HS-27A (cell line): Measurements from ENCODE around the gene HERC3.
A peak's percentile ranks its signal among the peaks of the same experiment; 100 is the strongest.

Experiments used
- DNase-seq: peaks from one replicate; pipeline ENCODE4 v3.0.0-alpha.2; 2012; ENCODE audit warnings: low read depth, missing footprints

HERC3 gene

DNA sequence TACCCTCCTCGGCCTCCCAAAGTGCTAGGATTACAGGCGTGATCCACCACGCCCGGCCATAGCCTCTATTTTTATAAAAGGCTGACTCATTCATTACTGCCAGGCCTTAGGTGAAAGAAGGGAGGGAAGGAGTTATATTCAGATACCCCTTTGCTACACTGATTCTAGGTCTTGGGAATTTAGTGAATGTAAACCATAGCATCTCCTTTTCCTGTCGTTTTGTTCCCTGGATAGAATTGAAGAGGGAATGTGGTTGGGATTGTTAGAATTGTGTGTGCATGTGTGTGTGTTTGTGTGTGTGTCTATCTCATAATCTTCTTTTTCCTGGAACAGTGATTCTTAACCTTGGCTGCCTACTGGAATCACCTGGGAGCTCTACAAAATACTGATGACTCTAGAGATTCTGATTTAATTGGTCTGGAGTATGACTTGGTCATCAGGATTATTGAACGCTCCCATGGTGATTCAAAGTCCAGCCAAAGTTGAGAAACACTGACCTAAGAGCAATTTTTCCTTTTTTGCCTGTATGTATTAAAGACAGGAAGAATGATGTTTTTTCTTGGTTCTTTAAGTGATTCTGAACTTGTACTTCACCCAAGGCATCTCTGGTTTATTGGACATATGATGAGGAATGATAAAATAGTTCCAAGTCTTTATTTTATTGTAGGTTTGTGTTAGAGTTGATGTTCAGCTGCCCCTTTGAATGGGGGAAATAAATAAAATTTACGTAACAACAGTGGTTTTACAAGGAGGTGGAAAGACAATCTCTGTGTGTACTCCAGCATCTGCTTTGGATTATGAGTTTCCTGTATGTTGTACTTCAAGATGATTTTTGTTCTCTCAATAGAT, 68.4 kb downstream of the HERC3 start:
- DNase-seq, result no peak

DNA sequence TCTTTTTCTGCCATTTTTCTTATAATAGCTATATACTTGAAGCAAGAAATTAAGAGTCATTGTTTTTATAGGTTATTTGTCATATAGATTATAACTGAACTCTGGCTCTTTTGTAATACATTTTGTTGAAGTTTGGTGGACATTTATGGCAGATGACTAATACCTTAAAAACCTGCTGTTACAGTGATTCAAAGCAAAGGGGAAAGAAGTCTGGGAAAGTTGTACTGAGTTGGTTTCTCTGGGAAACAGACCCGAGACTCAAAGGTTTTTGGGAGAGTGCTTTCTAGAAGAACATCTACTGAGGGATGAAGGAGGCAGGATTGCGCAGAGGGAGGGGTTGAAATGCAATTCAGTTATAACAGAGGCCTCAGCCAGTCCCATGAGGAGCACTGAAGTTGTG, 69.5 kb downstream of the HERC3 start:
- peak; percentile 40 for DNase-seq

DNA sequence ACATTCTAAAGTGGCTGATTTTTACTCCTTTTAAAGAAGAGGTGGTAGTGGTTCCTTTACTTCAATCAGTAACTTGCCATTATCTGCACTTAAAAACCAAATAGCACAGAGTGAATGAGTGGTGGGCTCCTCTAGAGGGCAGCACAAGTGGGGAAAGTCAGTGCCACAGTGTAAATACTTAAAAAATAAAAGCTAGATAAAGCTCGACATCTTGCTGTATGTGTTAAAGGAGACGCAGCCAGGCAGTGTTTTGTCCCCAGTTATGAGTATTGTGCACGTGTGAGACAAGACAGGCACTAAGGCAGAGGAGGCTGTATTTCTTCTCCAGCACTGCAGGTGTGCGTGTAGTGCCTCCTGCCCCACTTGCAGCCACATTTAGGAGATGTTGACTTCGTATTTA, 80.7 kb downstream of the HERC3 start:
- no peak for DNase-seq

DNA sequence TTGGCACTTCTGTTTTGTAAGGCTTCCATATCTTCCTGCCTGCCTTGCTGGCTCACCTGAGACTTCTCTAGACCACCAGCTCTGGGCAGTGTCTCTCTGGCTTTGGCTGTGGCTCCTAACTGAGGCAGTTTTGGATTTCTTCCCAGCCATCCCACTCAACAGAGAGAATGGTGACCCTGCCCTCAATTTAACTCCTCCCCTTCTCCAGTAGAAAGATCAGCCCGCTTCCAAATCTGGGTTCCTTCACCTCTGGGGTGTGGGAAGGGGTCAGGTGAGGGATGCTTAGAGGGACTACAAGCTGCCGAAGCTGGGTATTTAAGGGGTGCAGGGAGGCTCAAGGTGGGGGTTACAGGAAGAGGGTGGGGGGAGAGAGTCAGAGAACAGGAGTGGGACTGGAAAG, 81.6 kb downstream of the HERC3 start:
- DNase-seq, result no peak

- no peak for DNase-seq
These were observed 82.3 kb downstream of the HERC3 start for GRCh38 chr4:88674565-88674964.

GRCh38 chr4:88674979-88675378, 82.7 kb downstream of the HERC3 start:
- no peak for DNase-seq

DNA sequence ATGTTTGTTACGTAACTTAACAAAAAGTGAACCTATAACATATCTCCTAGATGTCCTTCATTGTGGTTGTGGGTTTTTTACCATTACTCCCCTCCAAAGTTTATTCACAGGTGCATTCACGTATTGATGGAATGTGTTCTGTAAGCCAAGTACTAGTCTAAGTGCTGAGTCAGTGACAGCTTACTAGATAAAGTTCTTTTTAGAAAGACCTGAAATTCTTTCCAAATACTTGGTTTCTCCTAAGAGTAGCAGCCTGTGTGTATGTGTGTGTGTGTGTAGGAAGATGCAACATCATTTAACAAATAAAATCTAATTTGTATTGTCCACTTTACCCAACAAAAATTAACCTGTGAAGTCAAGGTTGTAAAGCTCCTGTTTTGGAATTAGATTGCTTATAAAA, 83.3 kb downstream of the HERC3 start:
- no peak for DNase-seq

- no peak for DNase-seq
These were observed 88.9 kb downstream of the HERC3 start for GRCh38 chr4:88681209-88681608.

DNA sequence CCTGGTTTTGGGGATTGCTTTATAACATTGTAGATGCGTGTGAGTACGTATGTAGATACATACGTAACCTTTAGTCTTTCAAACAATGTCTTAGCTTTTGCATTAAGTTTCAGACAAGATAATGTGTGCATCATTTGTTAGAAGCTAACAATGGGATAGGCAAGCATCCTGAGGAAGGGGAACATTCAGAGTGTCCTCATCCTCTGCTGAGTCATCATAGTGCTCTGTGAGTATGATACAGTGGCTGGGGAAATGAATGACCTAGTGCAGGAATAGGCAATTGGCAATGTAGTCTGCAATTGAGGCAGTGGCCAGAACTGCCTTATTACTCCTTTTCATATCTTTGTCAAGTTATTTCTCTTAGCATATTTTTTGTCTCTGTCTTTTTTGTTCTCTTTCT, 98.1 kb downstream of the HERC3 start:
- DNase-seq, result no peak

GRCh38 chr4:88693792-88694191, 101.5 kb downstream of the HERC3 start:
- DNase-seq, result no peak

GRCh38 chr4:88696630-88697029, 104.3 kb downstream of the HERC3 start:
- DNase-seq, result no peak

- no peak for DNase-seq
These were observed 104.9 kb downstream of the HERC3 start for GRCh38 chr4:88697141-88697540.

- no peak for DNase-seq
These were observed 105.5 kb downstream of the HERC3 start, which contains the start of gene NAP1L5 for GRCh38 chr4:88697588-88698329. NAP1L5 (minus strand) TSS chr4:88697829; CDS start chr4:88697754, 75 bp downstream.

DNA sequence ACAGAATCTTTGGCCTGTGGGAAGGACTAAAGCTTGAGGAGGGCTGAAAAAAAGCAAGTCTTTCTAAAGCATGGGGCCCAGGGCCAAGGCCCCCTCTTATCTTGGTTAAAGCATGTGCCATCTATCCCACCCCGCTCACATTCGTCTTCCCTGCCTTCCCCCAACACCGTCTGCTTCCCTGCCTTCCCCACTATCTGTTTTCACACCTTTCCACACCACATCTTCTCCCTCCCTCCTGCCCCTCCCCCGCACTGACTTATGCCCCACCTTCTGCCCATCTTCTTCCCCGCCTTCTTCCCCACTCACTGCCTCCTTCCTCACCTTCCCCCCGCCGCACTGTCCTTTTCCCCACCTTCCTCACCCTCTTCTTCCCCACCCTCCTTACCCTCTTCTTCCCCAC, 106.2 kb downstream of the HERC3 start:
- DNase-seq, result no peak

- DNase-seq, result no peak
These were observed 110.5 kb downstream of the HERC3 start for GRCh38 chr4:88702782-88703181.

DNA sequence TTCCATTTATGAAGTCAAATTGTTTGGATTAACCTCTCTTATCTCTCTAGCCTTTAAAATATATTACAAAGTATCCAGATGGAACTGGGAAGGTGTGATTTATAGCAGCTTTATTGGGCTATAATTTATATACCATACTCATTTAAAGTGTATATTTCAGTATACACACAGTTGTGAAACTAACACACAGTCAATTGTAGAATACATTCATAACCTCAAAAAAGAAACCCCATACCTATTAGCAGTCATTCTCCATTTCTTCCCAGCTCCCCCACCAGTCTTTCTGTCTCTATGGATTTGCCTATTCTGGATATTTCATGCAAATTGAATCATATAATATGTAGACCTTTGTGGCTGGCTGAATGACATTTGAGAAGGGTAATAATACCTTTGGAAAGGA, 112.9 kb downstream of the HERC3 start:
- no peak for DNase-seq

GRCh38 chr4:88705805-88706492, 113.7 kb downstream of the HERC3 start:
- DNase-seq, result no peak

GRCh38 chr4:88706574-88706973, 114.3 kb downstream of the HERC3 start:
- no peak for DNase-seq

GRCh38 chr4:88709989-88710388, 117.7 kb downstream of the HERC3 start:
- no peak for DNase-seq

GRCh38 chr4:88713782-88714181, 121.5 kb downstream of the HERC3 start:
- DNase-seq, result no peak

GRCh38 chr4:88718098-88718497, 125.8 kb downstream of the HERC3 start:
- no peak for DNase-seq

DNA sequence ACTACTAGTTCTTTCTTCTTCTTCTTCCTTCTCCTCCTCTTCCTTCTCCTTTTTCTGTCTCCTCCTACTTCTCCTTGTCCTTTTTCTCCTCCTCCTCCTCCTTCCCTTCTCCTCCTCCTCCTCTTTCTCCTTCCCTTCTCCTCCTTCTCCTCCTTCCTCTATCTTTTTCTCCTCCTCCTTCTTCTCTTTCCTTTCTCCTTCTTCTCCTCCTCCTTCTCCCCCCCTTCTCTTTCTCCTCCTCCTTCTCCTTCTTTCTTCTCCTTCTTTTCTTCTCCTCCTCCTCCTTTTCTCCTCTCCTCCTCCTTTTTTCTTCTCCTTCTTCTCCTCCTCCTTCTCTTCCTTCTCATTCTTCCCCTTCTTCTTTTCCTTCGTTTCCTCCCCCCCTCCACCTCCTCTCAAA, 127.1 kb downstream of the HERC3 start:
- DNase-seq, result no peak
